Muscle of leg (tissue), 9 donors: ENCODE data around the gene PRKD2. TPM values are rescaled to one million over a fixed set of nuclear protein-coding genes. Genes with fewer than 3 reads are reported as not detected.

ENCODE experiments used
- polyA plus RNA-seq, 8 donors: library from polyadenylated mRNA; unstranded; fragments of 120-200 nt; gene quantifications; one replicate each; pipeline versions ENCODE4 v1.2.1 to v1.2.3, GENCODE V29; 2013; ENCODE audit warnings: inconsistent platforms in 1 of 8, low replicate concordance in 1 of 8; ENCODE audit not compliant: insufficient read length in 8 of 8, insufficient read depth in 1 of 8
- total RNA-seq: library from RNA; stranded (reverse); fragments of 120-200 nt; gene quantifications from one replicate; pipeline ENCODE4 v1.2.4, GENCODE V29; 2013

Gene PRKD2
- total and polyA plus RNA-seq, 9 donors = 12.1 to 29.8 (median 23.9) TPM

Other genes with a start within 250 kb of the PRKD2 start
- 47.4 TPM for gene PNMA8A, start 245.6 kb downstream of the PRKD2 start, total RNA-seq
- gene PNMA8A, start 245.6 kb downstream of the PRKD2 start, polyA plus RNA-seq = 10 to 100 TPM; 34.2 to 63.9 (median 54.5) TPM
- gene PNMA8B, start 221.2 kb downstream of the PRKD2 start, total RNA-seq = 3.5 TPM
- 1 to 10 TPM; 1.8 to 4.3 (median 3.4) TPM for gene PNMA8B, start 221.2 kb downstream of the PRKD2 start, polyA plus RNA-seq
- 70.8 TPM for gene CALM3, start 115.8 kb downstream of the PRKD2 start, total RNA-seq
- gene CALM3, start 115.8 kb downstream of the PRKD2 start, polyA plus RNA-seq = 100 to 1,000 TPM; 191 to 288 (median 244) TPM
- 2.7 TPM for gene PTGIR, start 92.0 kb downstream of the PRKD2 start, total RNA-seq
- 1 to 10 TPM; 1.9 to 4.3 (median 3.3) TPM for gene PTGIR, start 92.0 kb downstream of the PRKD2 start, polyA plus RNA-seq
- not detected for gene GNG8, start 80.9 kb downstream of the PRKD2 start, total RNA-seq
- gene GNG8, start 80.9 kb downstream of the PRKD2 start, polyA plus RNA-seq = 1 to 10 TPM in 2 of 8 donors, under 1 TPM in 2, not detected in 4; 0.70 to 2.7 (median 0.89) TPM
- 14.6 TPM for gene DACT3, start 55.9 kb downstream of the PRKD2 start, total RNA-seq
- gene DACT3, start 55.9 kb downstream of the PRKD2 start, polyA plus RNA-seq = 10 to 100 TPM; 11.5 to 28.9 (median 19.8) TPM
- 14.3 TPM for gene FKRP, start 28.9 kb upstream of the PRKD2 start, total RNA-seq
- gene FKRP, start 28.9 kb upstream of the PRKD2 start, polyA plus RNA-seq = 10 to 100 TPM; 15.7 to 22.7 (median 20.1) TPM
- gene STRN4, start 29.3 kb upstream of the PRKD2 start, total RNA-seq = 35.2 TPM
- 10 to 100 TPM; 43.6 to 66.0 (median 56.1) TPM for gene STRN4, start 29.3 kb upstream of the PRKD2 start, polyA plus RNA-seq
- gene SLC1A5, start 71.5 kb upstream of the PRKD2 start, total RNA-seq = 13.9 TPM
- gene SLC1A5, start 71.5 kb upstream of the PRKD2 start, polyA plus RNA-seq = 10 to 100 TPM; 21.6 to 29.7 (median 25.1) TPM
- 70.4 TPM for gene AP2S1, start 133.7 kb upstream of the PRKD2 start, total RNA-seq
- 10 to 100 TPM; 52.8 to 72.3 (median 67.2) TPM for gene AP2S1, start 133.7 kb upstream of the PRKD2 start, polyA plus RNA-seq
- 23.0 TPM for gene ARHGAP35, start 143.9 kb upstream of the PRKD2 start, total RNA-seq
- 10 to 100 TPM; 29.9 to 47.0 (median 39.0) TPM for gene ARHGAP35, start 143.9 kb upstream of the PRKD2 start, polyA plus RNA-seq